ENCODE measurements around the gene TMEM178B. TPM values are rescaled to one million over a fixed set of nuclear protein-coding genes. Genes with fewer than 3 reads are reported as not detected.

Gene TMEM178B
- total and polyA plus RNA-seq, 2 of the 4 experiments (the other 2 are of a cell fraction): under 0.01 to 0.05 TPM

- Histone ChIP-seq H2AK5ac (ENCODE audit: low read depth, low read length) (no peak overlapping the region), H3K36me3 (ENCODE audit: control insufficient read depth, insufficient read depth, low read length) (no peaks in the 10 kb centered on the region), H3K4ac (ENCODE audit: low read depth, low read length) (no peak overlapping the region), H3K79me1 (ENCODE audit: low read depth in 1 of 2, low read length in 2 of 2) (no peaks in the 10 kb centered on the region), H3K4me3 (ENCODE audit: insufficient read depth, low read depth, low read length) (no peak overlapping the region), H2BK5ac (ENCODE audit: low read depth, low read length, poor library complexity, severe bottlenecking) (no peak overlapping the region), H2BK120ac (ENCODE audit: low read depth, low read length) (no peak overlapping the region), H2AFZ (replicated peaks; ENCODE audit: low read length, poor library complexity) (no peak overlapping the region), H3K14ac (replicated peaks; ENCODE audit: low read depth, low read length) (no peak overlapping the region), H3K56ac (ENCODE audit: extremely low read depth, insufficient read depth, low read length) (no peak overlapping the region), H3K9ac (ENCODE audit: low read depth, low read length) (no peak overlapping the region), H2AK9ac (replicated peaks; ENCODE audit: low read depth, low read length, poor library complexity) (no peak overlapping the region), H4K8ac (ENCODE audit: low read depth in 2 of 2, low read length in 2 of 2) (no peak overlapping the region), H4K91ac (ENCODE audit: insufficient read depth, low read depth, low read length) (no peak overlapping the region), H3K9me3 (ENCODE audit: control insufficient read depth, insufficient read depth, low read length) (peaks cover 2% of the 10 kb centered on the region; the same call in 1 of the 2 replicates), H2BK20ac (ENCODE audit: low read depth, low read length) (no peak overlapping the region), H4K5ac (ENCODE audit: low read depth, low read length) (no peak overlapping the region), H3K23ac (ENCODE audit: low read depth, low read length) (no peak overlapping the region), H3K27ac (ENCODE audit: insufficient read depth, low read length) (no peak overlapping the region), H3K4me2 (ENCODE audit: low read depth, low read length) (no peak overlapping the region), H3K4me1 (ENCODE audit: control insufficient read depth, insufficient read depth, low read length) (no peaks in the 10 kb centered on the region), H4K20me1 (ENCODE audit: insufficient read depth, low read length) (no peaks in the 10 kb centered on the region), H3K9me1 (ENCODE audit: insufficient read depth, low read length) (no peaks in the 10 kb centered on the region), H3K18ac (ENCODE audit: low read depth, low read length) (no peak overlapping the region), H3K27me3 (ENCODE audit: control insufficient read depth, insufficient read depth, low read length) (no peaks in the 10 kb centered on the region), H2BK15ac (ENCODE audit: low read depth, low read length) (no peak overlapping the region)
- BruUV-seq (replicated peaks): no TSS peak
- in situ Hi-C loops (cut with MboI; ENCODE audit: low sequenced_read_pairs) (no loop called here), dilution Hi-C loops (cut with HindIII; ENCODE audit: low sequenced_read_pairs, unreplicated experiment) (no loop called here), intact Hi-C loops (cut with micrococcal nuclease) (no loop called here)
- whole genome bisulfite sequencing, 2 experiments (ENCODE audit: extremely low coverage in 2 of 2, insufficient read length in 1 of 2): no CpG with 5 or more reads among the region's 1 CpG
- ATAC-seq (ENCODE audit: low read depth): no peak
- POLR2A ChIA-PET (ENCODE audit: unreplicated experiment): no interaction called here
- DNase-seq: no peak
- CTCF ChIA-PET: no interaction called here
- TF ChIP-seq FOS (IDR thresholded peaks at IDR 0.05; ENCODE audit: low read depth, low read length): no peak
- TF ChIP-seq USF2 (IDR thresholded peaks at IDR 0.05; ENCODE audit: low read depth, low read length): no peak
Measured at GRCh38 chr7:141431711-141432110, 357.8 kb downstream of the TMEM178B start.

Measured in IMR-90 (cell line).